Measurements from ENCODE around the gene KY.

GRCh38 chr3:134611516-134611915 is 39.3 kb downstream of the KY start:
- TF ChIP-seq CTCF (IDR thresholded peaks at IDR 0.05): no peak
- no peak for TF ChIP-seq POLR2A (IDR thresholded peaks at IDR 0.05)
